ENCODE data around the gene ARID1B. TPM values are rescaled to one million over a fixed set of nuclear protein-coding genes. Genes with fewer than 3 reads are reported as not detected.

ARID1B gene
- total and polyA plus RNA-seq, 2 of the 4 experiments (the other 2 are of a cell fraction) = 14.5 to 20.1 TPM

GRCh38 chr6:156780962-156781853 lies 4.0 kb downstream of the ARID1B start:
- Histone ChIP-seq H3K23ac (ENCODE audit: low read depth, low read length) (no peak overlapping the region), H2BK15ac (ENCODE audit: low read depth, low read length) (no peak overlapping the region), H4K20me1 (ENCODE audit: insufficient read depth, low read length) (peaks cover 39% of the 10 kb centered on the region), H3K56ac (ENCODE audit: extremely low read depth, insufficient read depth, low read length) (no peak overlapping the region), H3K9ac (ENCODE audit: low read depth, low read length) (peak overlapping the region; percentile 49; the same call in 1 of the 2 replicates), H2BK5ac (ENCODE audit: low read depth, low read length, poor library complexity, severe bottlenecking) (peak overlapping the region; percentile 66), H3K18ac (ENCODE audit: low read depth, low read length) (no peak overlapping the region), H2AK5ac (ENCODE audit: low read depth, low read length) (no peak overlapping the region), H2BK120ac (ENCODE audit: low read depth, low read length) (no peak overlapping the region), H2AFZ (replicated peaks; ENCODE audit: low read length, poor library complexity) (no peak overlapping the region), H4K5ac (ENCODE audit: low read depth, low read length) (no peak overlapping the region), H3K27ac (ENCODE audit: insufficient read depth, low read length) (no peak overlapping the region), H2BK20ac (ENCODE audit: low read depth, low read length) (no peak overlapping the region), H3K9me1 (ENCODE audit: insufficient read depth, low read length) (peaks cover 3% of the 10 kb centered on the region; the same call in 1 of the 2 replicates), H4K8ac (ENCODE audit: low read depth in 2 of 2, low read length in 2 of 2) (no peak overlapping the region), H3K4ac (ENCODE audit: low read depth, low read length) (no peak overlapping the region), H3K9me3 (ENCODE audit: control insufficient read depth, insufficient read depth, low read length) (no peaks in the 10 kb centered on the region), H3K14ac (replicated peaks; ENCODE audit: low read depth, low read length) (no peak overlapping the region), H3K79me1 (ENCODE audit: low read depth in 1 of 2, low read length in 2 of 2) (peaks cover 4 to 22% of the 10 kb centered on the region in 2 experiments; a peak in 2 of 4 replicates), H3K4me3 (ENCODE audit: insufficient read depth, low read depth, low read length) (peak overlapping the region; percentile 18; the same call in 1 of the 2 replicates), H3K4me1 (ENCODE audit: control insufficient read depth, insufficient read depth, low read length) (peaks cover 1% of the 10 kb centered on the region; the same call in 1 of the 2 replicates), H3K27me3 (ENCODE audit: control insufficient read depth, insufficient read depth, low read length) (no peaks in the 10 kb centered on the region), H2AK9ac (replicated peaks; ENCODE audit: low read depth, low read length, poor library complexity) (no peak overlapping the region), H3K36me3 (ENCODE audit: control insufficient read depth, insufficient read depth, low read length) (peaks cover 2% of the 10 kb centered on the region), H3K4me2 (ENCODE audit: low read depth, low read length) (peak overlapping the region; percentile 99), H4K91ac (ENCODE audit: insufficient read depth, low read depth, low read length) (no peak overlapping the region)
- BruUV-seq (replicated peaks) = no TSS peak
- WGBS, 2 experiments (ENCODE audit: extremely low coverage in 2 of 2, insufficient read length in 1 of 2) = no CpG with 5 or more reads among the region's 8 CpGs
- POLR2A ChIA-PET (ENCODE audit: unreplicated experiment) = interaction anchor here (1.0 kb wide), 2 partner anchors 241 to 264 kb away, joined by 4 read pairs; no protein-coding TSS in a partner anchor
- in situ Hi-C loops (cut with MboI; ENCODE audit: low sequenced_read_pairs) (loop anchor here (10.0 kb wide), 2 partner anchors 174 to 234 kb away; no protein-coding TSS in a partner anchor), intact Hi-C loops (cut with micrococcal nuclease) (loop anchor here (1.0 to 5.0 kb wide), 3 partner anchors 172 to 401 kb away; no protein-coding TSS in a partner anchor), dilution Hi-C loops (cut with HindIII; ENCODE audit: low sequenced_read_pairs, unreplicated experiment) (no loop called here)
- ATAC-seq (ENCODE audit: low read depth) (no peak), DNase-seq (no peak)
- CTCF ChIA-PET = interaction anchor here (1.0 to 1.1 kb wide), 2 partner anchors 12 to 15 kb away, joined by 3 read pairs; no protein-coding TSS in a partner anchor
- TF ChIP-seq SMC3 (IDR thresholded peaks at IDR 0.05; ENCODE audit: low read depth, low read length) = no peak
- no peak for TF ChIP-seq RFX5 (IDR thresholded peaks at IDR 0.05; ENCODE audit: low read depth, low read length)
- no peak for TF ChIP-seq ELK1 (IDR thresholded peaks at IDR 0.05; ENCODE audit: borderline replicate concordance, low read depth, low read length)
- no peak for TF ChIP-seq RAD21 (IDR thresholded peaks at IDR 0.05; ENCODE audit: low read length)
- TF ChIP-seq, protein P1, sequence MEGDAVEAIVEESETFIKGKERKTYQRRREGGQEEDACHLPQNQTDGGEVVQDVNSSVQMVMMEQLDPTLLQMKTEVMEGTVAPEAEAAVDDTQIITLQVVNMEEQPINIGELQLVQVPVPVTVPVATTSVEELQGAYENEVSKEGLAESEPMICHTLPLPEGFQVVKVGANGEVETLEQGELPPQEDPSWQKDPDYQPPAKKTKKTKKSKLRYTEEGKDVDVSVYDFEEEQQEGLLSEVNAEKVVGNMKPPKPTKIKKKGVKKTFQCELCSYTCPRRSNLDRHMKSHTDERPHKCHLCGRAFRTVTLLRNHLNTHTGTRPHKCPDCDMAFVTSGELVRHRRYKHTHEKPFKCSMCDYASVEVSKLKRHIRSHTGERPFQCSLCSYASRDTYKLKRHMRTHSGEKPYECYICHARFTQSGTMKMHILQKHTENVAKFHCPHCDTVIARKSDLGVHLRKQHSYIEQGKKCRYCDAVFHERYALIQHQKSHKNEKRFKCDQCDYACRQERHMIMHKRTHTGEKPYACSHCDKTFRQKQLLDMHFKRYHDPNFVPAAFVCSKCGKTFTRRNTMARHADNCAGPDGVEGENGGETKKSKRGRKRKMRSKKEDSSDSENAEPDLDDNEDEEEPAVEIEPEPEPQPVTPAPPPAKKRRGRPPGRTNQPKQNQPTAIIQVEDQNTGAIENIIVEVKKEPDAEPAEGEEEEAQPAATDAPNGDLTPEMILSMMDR (conservative IDR thresholded peaks at IDR 0.05; ENCODE audit: low read depth, low read length) = no peak
- no peak for TF ChIP-seq MAZ (IDR thresholded peaks at IDR 0.05; ENCODE audit: borderline replicate concordance, low read depth, low read length)
- TF ChIP-seq POLR2A (IDR thresholded peaks at IDR 0.05; ENCODE audit: low read depth, low read length) = no peak
- TF ChIP-seq CHD1 (IDR thresholded peaks at IDR 0.05; ENCODE audit: low read depth, low read length) = no peak
- TF ChIP-seq RCOR1 (IDR thresholded peaks at IDR 0.05; ENCODE audit: insufficient replicate concordance, low read length) = no peak
- TF ChIP-seq NFE2L2 (IDR thresholded peaks at IDR 0.05; ENCODE audit: low read depth, low read length) = no peak
- no peak for TF ChIP-seq USF2 (IDR thresholded peaks at IDR 0.05; ENCODE audit: low read depth, low read length)
- no peak for TF ChIP-seq BHLHE40 (IDR thresholded peaks at IDR 0.05; ENCODE audit: low read depth, low read length)
- no peak for TF ChIP-seq FOS (IDR thresholded peaks at IDR 0.05; ENCODE audit: low read depth, low read length)

Measured in IMR-90 (cell line).